HEK293T (cell line): Measurements from ENCODE around the gene TRAF6.

Experiments used
- ARNT ChIP-seq: fragments of 450-650 bp; IDR thresholded peaks from 2 replicates; pipeline ENCODE4 v1.6.1; 2017; ENCODE audit warnings: mild to moderate bottlenecking
- BHLHE40 ChIP-seq: fragments of 450-650 bp; IDR thresholded peaks from 2 replicates; pipeline ENCODE4 v1.6.1; 2016; ENCODE audit warnings: mild to moderate bottlenecking, moderate library complexity, borderline replicate concordance
- CTBP1 ChIP-seq: fragments of 450-650 bp; IDR thresholded peaks from 2 replicates; pipeline ENCODE4 v1.6.1; 2016; ENCODE audit warnings: borderline replicate concordance
- ELF4 ChIP-seq: fragments of 450-650 bp; IDR thresholded peaks from 2 replicates; pipeline ENCODE4 v1.6.1; 2017; ENCODE audit warnings: antibody characterized with exemption
- FOXA1 ChIP-seq: fragments of 450-650 bp; IDR thresholded peaks from 2 replicates; pipeline ENCODE4 v1.6.1; 2016; ENCODE audit warnings: mild to moderate bottlenecking
- FOXK2 ChIP-seq: fragments of 450-650 bp; IDR thresholded peaks from 2 replicates; pipeline ENCODE4 v1.6.1; 2016; ENCODE audit warnings: mild to moderate bottlenecking
- FOXM1 ChIP-seq: fragments of 450-650 bp; IDR thresholded peaks from 2 replicates; pipeline ENCODE4 v1.6.1; 2017; ENCODE audit warnings: mild to moderate bottlenecking, borderline replicate concordance
- HDGF ChIP-seq: fragments of 450-650 bp; IDR thresholded peaks from 2 replicates; pipeline ENCODE4 v1.6.1; 2017; ENCODE audit warnings: antibody characterized with exemption, borderline replicate concordance
- L3MBTL2 ChIP-seq: fragments of 450-650 bp; conservative IDR thresholded peaks from 2 replicates; pipeline ENCODE4 v1.6.1; 2016; ENCODE audit warnings: mild to moderate bottlenecking
- LEF1 ChIP-seq: fragments of 450-650 bp; IDR thresholded peaks from 2 replicates; pipeline ENCODE4 v1.6.1; 2017; ENCODE audit warnings: mild to moderate bottlenecking, borderline replicate concordance
- SUZ12 ChIP-seq: fragments of 450-650 bp; IDR thresholded peaks from 2 replicates; pipeline ENCODE4 v1.6.1; 2016; ENCODE audit warnings: mild to moderate bottlenecking
- TARDBP ChIP-seq: fragments of 450-650 bp; IDR thresholded peaks from 2 replicates; pipeline ENCODE4 v1.6.1; 2016
- ZNF384 ChIP-seq: fragments of 450-650 bp; IDR thresholded peaks from 2 replicates; pipeline ENCODE4 v1.6.1; 2016

- TF ChIP-seq FOXA1 (no peak), HDGF (no peak), ELF4 (peak; percentile 80), ARNT (no peak), FOXK2 (no peak), ZNF384 (no peak), SUZ12 (no peak), LEF1 (no peak), BHLHE40 (no peak), CTBP1 (no peak), TARDBP (no peak), L3MBTL2 (no peak), FOXM1 (no peak; the same call in 1 of the 2 replicates)
Observed at GRCh38 chr11:36509694-36510593, at the start of gene TRAF6.
